Stimulated activated CD4-positive, alpha-beta T cell treated with anti-CD3 and anti-CD28 coated beads, TNF-alpha, amount 100 ng/mL, for 4 hours (primary cell): ENCODE measurements around the gene IRF5.
"Not testable (repeated sequence)": the region's sequence is repeated elsewhere in the genome, so short reads cannot be mapped to it uniquely, and the experiment has no call there.

ENCODE experiments used
- DNase-seq, 3 experiments: peaks; one replicate each; pipeline ENCODE4 v3.0.0-alpha.2; 2020; ENCODE audit warnings: low read depth in 3 of 3

Gene IRF5

GRCh38 chr7:128906766-128907559 lies 30.8 kb upstream of the IRF5 start:
- DNase-seq = no peak

GRCh38 chr7:128908750-128909624 lies 28.7 kb upstream of the IRF5 start:
- DNase-seq = no peak

- no peak for DNase-seq
Observed at GRCh38 chr7:128909625-128910568, 27.8 kb upstream of the IRF5 start.

GRCh38 chr7:128910569-128910945 lies 27.2 kb upstream of the IRF5 start, which contains the start of gene KCP:
Gene KCP, minus strand, starts transcription at chr7:128910709. Its CDS starts 33 bp downstream, at chr7:128910676.
- no peak for DNase-seq

GRCh38 chr7:128911423-128912031 lies 26.2 kb upstream of the IRF5 start:
- no peak for DNase-seq

GRCh38 chr7:128912281-128912680 lies 25.4 kb upstream of the IRF5 start:
- DNase-seq = no peak

GRCh38 chr7:128912709-128913495 lies 24.8 kb upstream of the IRF5 start:
- not testable (repeated sequence) for DNase-seq

- no peak for DNase-seq
Observed at GRCh38 chr7:128913870-128914565, 23.7 kb upstream of the IRF5 start.

GRCh38 chr7:128914566-128915151 lies 23.1 kb upstream of the IRF5 start:
- DNase-seq = no peak

- DNase-seq = no peak
Observed at GRCh38 chr7:128915271-128915819, 22.4 kb upstream of the IRF5 start.

GRCh38 chr7:128915841-128916642 lies 21.7 kb upstream of the IRF5 start:
- no peak for DNase-seq

GRCh38 chr7:128916643-128916915 lies 21.1 kb upstream of the IRF5 start:
- DNase-seq = no peak

- no peak for DNase-seq
Observed at GRCh38 chr7:128917122-128917521, 20.6 kb upstream of the IRF5 start.

- DNase-seq = no peak
Observed at GRCh38 chr7:128918016-128918665, 19.6 kb upstream of the IRF5 start.

- DNase-seq = no peak
Observed at GRCh38 chr7:128919241-128919640, 18.5 kb upstream of the IRF5 start.

- no peak for DNase-seq
Observed at GRCh38 chr7:128919881-128920799, 17.6 kb upstream of the IRF5 start.
